Fibroblast of the aortic adventitia (primary cell): ENCODE results near the gene GNPDA1. TPM values are rescaled to one million over a fixed set of nuclear protein-coding genes. Genes with fewer than 3 reads are reported as not detected.

ENCODE experiments used
- DNase-seq: peaks from one replicate; pipeline ENCODE4 v3.0.0-alpha.2; 2010; ENCODE audit warnings: low read depth
- H3K4me3 ChIP-seq: 2 replicates; pipeline ENCODE4 v1.5.1; 2011; ENCODE audit warnings: low read depth, mild to moderate bottlenecking, control low read depth, low read length, moderate library complexity
- CTCF ChIP-seq: IDR thresholded peaks from 2 replicates; pipeline ENCODE4 v1.5.1; 2011; ENCODE audit warnings: mild to moderate bottlenecking, low read length, control low read depth, inconsistent platforms; ENCODE audit not compliant: insufficient read depth
- total RNA-seq: library from RNA; depleted of rRNA; stranded (reverse); fragments of >200 nt; gene quantifications from 2 replicates; pipeline ENCODE4 v1.2.3, GENCODE V29; 2012; ENCODE audit warnings: low replicate concordance

GNPDA1 gene
- total RNA-seq, 1 donor: 62.3 TPM

DNA sequence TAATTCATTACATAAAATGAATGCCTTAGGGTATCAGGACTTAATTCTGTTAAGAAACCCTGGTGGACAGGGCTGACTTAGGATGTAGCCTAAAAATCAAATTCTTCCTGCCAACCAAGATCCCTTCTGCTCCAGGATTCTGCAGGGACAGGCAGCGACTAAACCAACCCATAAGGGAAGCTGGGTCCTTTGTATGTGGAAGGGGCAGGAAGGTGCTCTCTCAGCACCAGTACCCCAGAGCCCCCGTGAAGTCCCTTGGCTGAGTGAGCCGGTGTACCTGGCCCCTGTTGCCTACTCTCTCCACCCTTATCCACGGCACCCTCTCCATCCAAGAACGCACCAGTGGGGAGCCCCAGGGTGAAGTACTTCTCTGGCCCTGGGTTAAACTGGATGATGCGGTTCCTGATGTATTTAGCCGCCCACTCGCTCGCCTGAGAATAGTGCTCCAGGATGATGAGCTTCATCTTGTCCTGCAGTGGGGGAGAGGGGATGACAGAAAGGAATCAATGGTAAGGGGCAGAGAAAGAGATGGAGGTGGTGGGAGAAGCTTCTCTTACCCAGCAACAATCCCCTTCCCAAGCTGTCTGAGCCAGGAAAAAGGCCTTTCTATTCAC lies 1.1 kb downstream of the GNPDA1 start:
- TF ChIP-seq CTCF: no peak
- H3K4me3 ChIP-seq: peak overlapping the region; percentile 81
- no peak for DNase-seq

- DNase-seq: no peak
- no peak overlapping the region for H3K4me3 ChIP-seq
- no peak for TF ChIP-seq CTCF
Measured at GRCh38 chr5:142009886-142010285, 2.9 kb downstream of the GNPDA1 start.

DNA sequence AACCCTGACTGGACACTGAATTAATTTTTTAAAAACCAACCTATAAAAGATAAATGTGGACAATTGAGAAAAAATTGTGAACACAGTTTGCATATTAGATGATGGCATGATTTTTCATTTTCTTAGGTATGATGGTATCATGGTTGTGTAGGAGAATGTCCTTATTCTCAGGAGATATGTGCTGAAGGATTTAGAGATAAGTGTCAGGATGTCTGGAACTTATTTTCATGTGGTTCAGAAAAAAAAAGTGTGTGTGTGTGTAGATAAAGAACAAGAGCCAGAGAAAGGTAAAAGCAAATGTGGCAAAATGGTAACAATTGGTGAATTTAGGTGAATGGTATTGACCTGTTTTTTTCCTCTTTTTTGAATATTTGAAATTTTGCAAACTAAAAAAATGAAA lies 4.0 kb downstream of the GNPDA1 start:
- no peak for TF ChIP-seq CTCF
- H3K4me3 ChIP-seq: no peak overlapping the region
- no peak for DNase-seq

GRCh38 chr5:142007237-142007544 lies 5.6 kb downstream of the GNPDA1 start:
- no peak overlapping the region for H3K4me3 ChIP-seq
- no peak for TF ChIP-seq CTCF
- DNase-seq: no peak

- no peak overlapping the region for H3K4me3 ChIP-seq
- TF ChIP-seq CTCF: no peak
- DNase-seq: no peak
Measured at GRCh38 chr5:142006363-142007236, 6.2 kb downstream of the GNPDA1 start.

- no peak overlapping the region for H3K4me3 ChIP-seq
- no peak for TF ChIP-seq CTCF
- DNase-seq: no peak
Measured at GRCh38 chr5:142003266-142003800, 9.5 kb downstream of the GNPDA1 start.
